K562 (cell line): Measurements from ENCODE around the gene GNAT1. TPM values are rescaled to one million over a fixed set of nuclear protein-coding genes. Genes with fewer than 3 reads are reported as not detected.

Experiments used
- ATAC-seq: fragments of 200-7000 bp; cut with Tn5 transposase; 3 replicates; pipeline ENCODE4 v1.9.1; 2020; ENCODE audit warnings: moderate library complexity
- BruUV-seq: library from RNA; stranded (reverse); fragments of 400-500 nt; replicated peaks from 2 replicates; lab custom pipeline; 2021; lab: Mats Ljungman, UMichigan
- CTCF ChIA-PET: fragments of 300-600 bp; formaldehyde crosslinking; extraction: SDS; loops from one replicate; lab custom pipeline; 2021; ENCODE audit warnings: low intra/inter-chr PET ratio; lab: Yijun Ruan, JAX
- POLR2A ChIA-PET: fragments of 300-600, 350-650 bp; sonication (Branson Sonifier 250); formaldehyde crosslinking; extraction: SDS; loops from one replicate; lab custom pipeline; 2021; ENCODE audit warnings: antibody characterized with exemption, inconsistent platforms; lab: Yijun Ruan, JAX
- DNase-seq, 4 experiments: peaks; one replicate each; pipeline versions ENCODE4 v3.0.0 to v3.0.0-alpha.2; 2011 to 2018; ENCODE audit warnings: low spot score in 3 of 4, mixed read lengths in 3 of 4; ENCODE audit errors: extremely low read depth in 1 of 4
- FAIRE-seq: peaks from 2 replicates; lab custom pipeline; 2011; peaks lifted over from hg19 to GRCh38; lab: Jason Lieb, UNC
- H2AFZ ChIP-seq: 2 replicates; pipeline ENCODE4 v1.6.0; 2011; ENCODE audit warnings: low read depth, low read length, control low read depth, inconsistent platforms
- H3K27ac ChIP-seq: fragments of 200-600 bp; 3 replicates; pipeline ENCODE4 v1.8.0; 2011; ENCODE audit warnings: low read depth, mild to moderate bottlenecking, control low read depth, inconsistent platforms, low read length, moderate library complexity, mixed read lengths; ENCODE audit errors: extremely low read depth
- H3K27me3 ChIP-seq, 2 experiments: fragments of 300-600 bp in 1 of 2; 2 replicates in 1 of 2; 3 replicates in 1 of 2; pipeline versions ENCODE4 v1.6.0 to v1.8.0; 2011; ENCODE audit warnings: inconsistent platforms in 2 of 2, low read length in 2 of 2, mild to moderate bottlenecking in 1 of 2, mixed read lengths in 1 of 2, moderate library complexity in 1 of 2; ENCODE audit not compliant: control insufficient read depth in 2 of 2, insufficient read depth in 2 of 2
- H3K36me3 ChIP-seq: fragments of 300-600 bp; 3 replicates; pipeline ENCODE4 v1.8.0; 2011; ENCODE audit warnings: mild to moderate bottlenecking, low read length, inconsistent platforms; ENCODE audit not compliant: control insufficient read depth, insufficient read depth
- H3K4me1 ChIP-seq, 2 experiments: fragments of 200-600 bp in 1 of 2; replicated peaks in 1 of 2; 2 replicates in 1 of 2; 3 replicates in 1 of 2; pipeline versions ENCODE4 v1.5.1 to v1.8.0; 2011; ENCODE audit warnings: inconsistent platforms in 2 of 2, low read length in 2 of 2, mild to moderate bottlenecking in 1 of 2, mixed read lengths in 1 of 2, moderate library complexity in 1 of 2; ENCODE audit not compliant: control insufficient read depth in 2 of 2, insufficient read depth in 2 of 2
- H3K4me2 ChIP-seq: 2 replicates; pipeline ENCODE4 v1.6.1; 2011; ENCODE audit warnings: low read length, control low read depth, inconsistent platforms, mixed read lengths; ENCODE audit not compliant: insufficient read depth
- H3K4me3 ChIP-seq: fragments of 200-600 bp; sonication (generic), shearing (Covaris generic); 2 replicates; pipeline ENCODE4 v1.5.1; 2016; ENCODE audit warnings: control low read depth, inconsistent platforms
- H3K79me2 ChIP-seq: fragments of 200-600 bp; 3 replicates; pipeline ENCODE4 v1.8.0; 2011; ENCODE audit warnings: low read length, inconsistent platforms; ENCODE audit not compliant: control insufficient read depth, insufficient read depth
- H3K9ac ChIP-seq, 2 experiments: 2 replicates each; pipeline versions ENCODE4 v1.6.0 to v1.6.1; 2011; ENCODE audit warnings: low read depth in 2 of 2, low read length in 2 of 2, control low read depth in 1 of 2, inconsistent platforms in 1 of 2, mild to moderate bottlenecking in 1 of 2, mixed read lengths in 1 of 2; ENCODE audit not compliant: insufficient read depth in 1 of 2
- H3K9me1 ChIP-seq: one replicate; pipeline ENCODE4 v1.6.0; 2011; ENCODE audit warnings: inconsistent platforms, mild to moderate bottlenecking, low read length, moderate library complexity; ENCODE audit not compliant: control insufficient read depth, insufficient read depth
- H3K9me3 ChIP-seq: replicated peaks from 2 replicates; pipeline ENCODE4 v1.5.1; 2011; ENCODE audit warnings: low read depth, low read length, inconsistent platforms; ENCODE audit not compliant: control insufficient read depth, insufficient read depth
- H4K20me1 ChIP-seq: replicated peaks from 2 replicates; pipeline ENCODE4 v1.6.1; 2011; ENCODE audit warnings: low read length, inconsistent platforms, mixed read lengths; ENCODE audit not compliant: control insufficient read depth, insufficient read depth
- ARNT ChIP-seq, 2 experiments: fragments of 450-650 bp; IDR thresholded peaks; 2 replicates each; pipeline ENCODE4 v1.6.1; 2016; ENCODE audit warnings: mild to moderate bottlenecking in 1 of 2
- EGR1 ChIP-seq: fragments of 450-650 bp; conservative IDR thresholded peaks from 2 replicates; pipeline ENCODE4 v1.6.1; 2017; ENCODE audit warnings: mild to moderate bottlenecking
- EP300 ChIP-seq: IDR thresholded peaks from 2 replicates; pipeline ENCODE4 v1.6.1; 2012; ENCODE audit warnings: low read length, improper control_type of control experiment
- ETV6 ChIP-seq, 3 experiments: fragments of 150-350 bp in 1 of 3; sonication (generic) in 1 of 3; formaldehyde crosslinking in 1 of 3; IDR thresholded peaks; 2 replicates each; pipeline versions ENCODE4 v1.6.1 to v1.8.0; 2014 to 2022; ENCODE audit warnings: borderline replicate concordance in 2 of 3, low read depth in 2 of 3, antibody characterized with exemption in 1 of 3, low read length in 1 of 3, mild to moderate bottlenecking in 1 of 3, missing genetic modification reagents in 1 of 3
- HNRNPLL ChIP-seq: fragments of 200-400 bp; formaldehyde crosslinking; IDR thresholded peaks from 2 replicates; pipeline ENCODE4 v1.6.1; 2017; ENCODE audit warnings: low read length, low read depth, mild to moderate bottlenecking; ENCODE audit not compliant: poor library complexity, severe bottlenecking
- LARP7 ChIP-seq: fragments of 450-650 bp; IDR thresholded peaks from 2 replicates; pipeline ENCODE4 v1.6.1; 2016
- NCOA6 ChIP-seq: fragments of 450-650 bp; IDR thresholded peaks from 2 replicates; pipeline ENCODE4 v1.6.1; 2017; ENCODE audit warnings: mild to moderate bottlenecking
- PTRF ChIP-seq: fragments of 450-650 bp; IDR thresholded peaks from 2 replicates; pipeline ENCODE4 v1.6.1; 2016; ENCODE audit warnings: mild to moderate bottlenecking, missing genetic modification characterization, missing compliant biosample characterization
- RBM34 ChIP-seq: fragments of 200-400 bp; formaldehyde crosslinking; IDR thresholded peaks from 2 replicates; pipeline ENCODE4 v1.6.1; 2018; ENCODE audit warnings: low read length, borderline replicate concordance; ENCODE audit not compliant: insufficient read depth
- SIRT6 ChIP-seq: IDR thresholded peaks from one replicate; pipeline ENCODE4 v1.6.1; 2012; ENCODE audit warnings: low read depth, mild to moderate bottlenecking, control low read depth, inconsistent platforms, low read length, moderate library complexity
- SMAD2 ChIP-seq: fragments of 150-350 bp; IDR thresholded peaks from 2 replicates; pipeline ENCODE4 v1.6.1; 2014; ENCODE audit warnings: low read depth, mild to moderate bottlenecking, low read length
- SPI1 ChIP-seq: IDR thresholded peaks from 2 replicates; pipeline ENCODE4 v1.6.1; 2011; ENCODE audit warnings: low read depth, low read length, control low read depth, borderline replicate concordance
- TCF7 ChIP-seq: sonication (generic); IDR thresholded peaks from 2 replicates; pipeline ENCODE4 v1.6.1; 2016; ENCODE audit warnings: antibody characterized with exemption, borderline replicate concordance
- YY1 ChIP-seq, 3 experiments: IDR thresholded peaks; 2 replicates each; pipeline ENCODE4 v1.6.1; 2011; ENCODE audit warnings: low read length in 2 of 3, mild to moderate bottlenecking in 2 of 3, moderate library complexity in 2 of 3, borderline replicate concordance in 1 of 3, control low read depth in 1 of 3, low read depth in 1 of 3; ENCODE audit not compliant: insufficient read depth in 3 of 3, insufficient replicate concordance in 2 of 3, control insufficient read depth in 1 of 3, insufficient read length in 1 of 3; ENCODE audit errors: extremely low read depth in 1 of 3
- ZEB2 ChIP-seq: fragments of 450-650 bp; IDR thresholded peaks from 2 replicates; pipeline ENCODE4 v1.6.1; 2016
- ZNF121 ChIP-seq: sonication (generic); formaldehyde crosslinking; conservative IDR thresholded peaks from 2 replicates; pipeline ENCODE4 v1.8.0; 2022; ENCODE audit warnings: missing genetic modification reagents
- ZNF408 ChIP-seq: fragments of 250-450 bp; sonication (Bioruptor Pico); IDR thresholded peaks from 2 replicates; pipeline ENCODE4 v1.4.0; 2020; ENCODE audit warnings: low read depth, mild to moderate bottlenecking, moderate library complexity
- ZNF77 ChIP-seq: fragments of 250-450 bp; sonication (Bioruptor Pico); IDR thresholded peaks from 2 replicates; pipeline ENCODE4 v1.5.0; 2020
- WGBS: fragments of 100-300 bp; shearing (Covaris generic); methylation state at CpG from one replicate; pipeline ENCODE4 v1.1.6; 2016; ENCODE audit warnings: low coverage, mixed read lengths; ENCODE audit not compliant: insufficient coverage; ENCODE audit errors: missing lambda C conversion rate; 5-methylcytosine and 5-hydroxymethylcytosine counted together
- in situ Hi-C: fragments of 300-500 bp; cut with MboI; formaldehyde crosslinking; loops from 4 replicates; pipeline ENCODE4 v1.15.0; 2018; ENCODE audit warnings: inconsistent platforms, mixed read lengths
- intact Hi-C: fragments of 100-400 bp; cut with micrococcal nuclease; formaldehyde crosslinking; loops from 2 replicates; pipeline ENCODE4 v1.14.2; 2022
- polyA plus RNA-seq, 8 experiments: library from polyadenylated mRNA; depleted of rRNA in 4 of 8; stranded (reverse) in 5 of 8; unstranded in 3 of 8; fragments of >200 nt; fragmentation: Nextera tagmentation in 2 of 8; fragmentation: Illumina TruSeq in 1 of 8; extraction: Ambion mirVana in 2 of 8; extraction: Trizol in 1 of 8; gene quantifications; 2 replicates each; pipeline versions ENCODE4 v1.2.1 to v1.2.3, GENCODE V29; 2011 to 2014; ENCODE audit warnings: inconsistent platforms in 1 of 8, missing spikeins in 1 of 8
- total RNA-seq, 7 experiments: library from RNA; depleted of rRNA in 6 of 7; stranded (reverse); fragments of >200 nt in 6 of 7; fragmentation: Illumina TruSeq in 2 of 7; extraction: Trizol in 2 of 7; gene quantifications; 2 replicates each; pipeline versions ENCODE4 v1.2.1 to v1.2.3, GENCODE V29; 2011 to 2021; ENCODE audit warnings: low replicate concordance in 1 of 7
- TF ChIP-seq, protein P1 (sequence below), 3 experiments: fragments of 200-800 bp in 1 of 3; sonication (Bioruptor generic) in 1 of 3; sonication (generic) in 1 of 3; formaldehyde crosslinking in 1 of 3; IDR thresholded peaks; 2 replicates each; pipeline versions ENCODE4 v1.6.1 to v1.8.0; 2016 to 2022; ENCODE audit warnings: mild to moderate bottlenecking in 2 of 3, missing compliant biosample characterization in 2 of 3, missing genetic modification characterization in 2 of 3, missing genetic modification reagents in 1 of 3
- TF ChIP-seq, protein P2 (sequence below): fragments of 450-650 bp; formaldehyde crosslinking; conservative IDR thresholded peaks from 2 replicates; pipeline ENCODE4 v1.4.0; 2022; ENCODE audit warnings: mild to moderate bottlenecking, missing genetic modification characterization

Gene GNAT1
- total and polyA plus RNA-seq, 9 of the 15 experiments (the other 6 are each of a cell fraction or from before 2014, with no cell fraction given) = not detected

DNA sequence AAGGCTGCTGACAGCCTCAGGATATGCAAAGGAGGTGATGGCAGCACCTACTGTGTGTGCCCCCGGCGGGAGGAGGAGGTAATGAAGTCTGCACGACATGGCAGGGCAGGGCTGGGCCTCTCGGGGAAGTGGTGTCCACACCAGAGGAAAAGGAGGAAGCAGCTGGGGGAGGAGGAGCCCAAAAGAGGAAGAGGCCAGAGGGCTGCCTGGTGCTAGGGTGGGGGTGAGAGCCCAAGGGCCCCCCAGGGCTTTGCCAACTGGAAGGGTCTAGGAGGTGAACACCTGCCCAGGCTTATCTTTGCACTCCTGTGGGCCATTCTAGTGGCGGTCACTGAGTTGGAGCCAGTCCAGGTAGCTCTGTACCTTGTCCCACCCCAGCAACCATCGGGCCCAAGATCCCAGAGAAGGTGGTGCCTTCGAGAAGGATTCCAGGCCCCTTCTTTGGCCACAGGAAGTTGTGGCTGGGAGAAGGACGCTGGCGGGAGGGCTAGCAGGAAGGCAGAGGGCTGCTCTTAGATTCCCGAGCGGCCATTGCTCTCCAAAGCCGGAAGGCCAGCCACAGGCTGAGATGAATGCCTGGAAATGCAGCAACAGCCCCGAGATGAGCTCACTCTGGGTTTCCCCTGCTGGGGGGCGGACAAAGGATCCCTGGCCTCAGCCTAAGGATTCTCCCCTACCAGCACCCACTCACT, 51.6 kb downstream of the GNAT1 start:
- POLR2A ChIA-PET = interaction anchor here (0.6 to 1.1 kb wide), 3 partner anchors 29 to 457 kb away, joined by 3 to 4 read pairs (median 3); partner anchors contain the start of genes IP6K1 and LSMEM2
- Histone ChIP-seq H3K79me2 (peaks cover 40% of the 10 kb centered on the region), H3K9ac (peak overlapping the region in 1 of 2 experiments; percentile 38; a peak in 2 of 4 replicates), H3K27ac (peak overlapping the region; percentile 56), H3K4me2 (peak overlapping the region; percentile 43), H3K27me3 (no peaks in the 10 kb centered on the region), H3K4me3 (no peak overlapping the region), H3K9me3 (no peaks in the 10 kb centered on the region), H3K36me3 (peaks cover 7% of the 10 kb centered on the region; the same call in 1 of the 3 replicates), H2AFZ (0 out of 2 replicates have a peak overlapping the region, but pooled peaks have one; percentile 23), H3K4me1 (peaks cover 47 to 60% of the 10 kb centered on the region in 2 experiments), H4K20me1 (no peaks in the 10 kb centered on the region), H3K9me1 (no peaks in the 10 kb centered on the region)
- 51% methylated on average over 12 of the region's 14 CpGs for WGBS
- no TSS peak for BruUV-seq
- DNase-seq (peak in 1 of 4 experiments; percentile 50), ATAC-seq (peak; percentile 23), FAIRE-seq (no peak)
- intact Hi-C loops (no loop called here), in situ Hi-C loops (no loop called here)
- CTCF ChIA-PET = no interaction called here
- TF ChIP-seq, protein P1, sequence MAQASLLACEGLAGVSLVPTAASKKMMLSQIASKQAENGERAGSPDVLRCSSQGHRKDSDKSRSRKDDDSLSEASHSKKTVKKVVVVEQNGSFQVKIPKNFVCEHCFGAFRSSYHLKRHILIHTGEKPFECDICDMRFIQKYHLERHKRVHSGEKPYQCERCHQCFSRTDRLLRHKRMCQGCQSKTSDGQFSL (CRISPR knock-in tag; IDR thresholded peaks at IDR 0.05) = no peak
- TF ChIP-seq, protein P1 (tag; IDR thresholded peaks at IDR 0.05) = no peak
- TF ChIP-seq ZNF121 (CRISPR knock-in tag) (no peak), EGR1 (no peak), EP300 (no peak), YY1 (IDR thresholded peaks at IDR 0.05; ENCODE audit: borderline replicate concordance in 1 of 3, control insufficient read depth in 1 of 3, extremely low read depth in 1 of 3, insufficient read depth in 3 of 3, insufficient read length in 1 of 3, insufficient replicate concordance in 2 of 3, low read depth in 1 of 3, low read length in 2 of 3) (peak in 1 of 3 experiments; percentile 38), NCOA6 (no peak), HNRNPLL (no peak), ZNF408 (CRISPR knock-in tag) (no peak), ZNF77 (CRISPR knock-in tag) (no peak), SMAD2 (no peak), ETV6 (IDR thresholded peaks at IDR 0.05; ENCODE audit: borderline replicate concordance in 1 of 2, low read depth in 2 of 2, low read length in 1 of 2) (peak; percentile 47 to 87; a peak in 3 of 4 replicates), ETV6 (CRISPR knock-in tag; IDR thresholded peaks at IDR 0.05; ENCODE audit: borderline replicate concordance) (no peak), TCF7 (no peak), PTRF (tag) (no peak), ARNT (IDR thresholded peaks at IDR 0.05) (no peak), RBM34 (no peak), LARP7 (no peak), SPI1 (peak; percentile 98), SIRT6 (no peak), ZEB2 (no peak)
- TF ChIP-seq, protein P2, sequence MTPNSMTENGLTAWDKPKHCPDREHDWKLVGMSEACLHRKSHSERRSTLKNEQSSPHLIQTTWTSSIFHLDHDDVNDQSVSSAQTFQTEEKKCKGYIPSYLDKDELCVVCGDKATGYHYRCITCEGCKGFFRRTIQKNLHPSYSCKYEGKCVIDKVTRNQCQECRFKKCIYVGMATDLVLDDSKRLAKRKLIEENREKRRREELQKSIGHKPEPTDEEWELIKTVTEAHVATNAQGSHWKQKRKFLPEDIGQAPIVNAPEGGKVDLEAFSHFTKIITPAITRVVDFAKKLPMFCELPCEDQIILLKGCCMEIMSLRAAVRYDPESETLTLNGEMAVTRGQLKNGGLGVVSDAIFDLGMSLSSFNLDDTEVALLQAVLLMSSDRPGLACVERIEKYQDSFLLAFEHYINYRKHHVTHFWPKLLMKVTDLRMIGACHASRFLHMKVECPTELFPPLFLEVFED (CRISPR knock-in tag) = no peak
